Cerebellar cortex (tissue), 1 donor: ENCODE results near the gene AP4E1.
A peak's percentile ranks its signal among the peaks of the same experiment; 100 is the strongest.
"Not testable (repeated sequence)": the region's sequence is repeated elsewhere in the genome, so short reads cannot be mapped to it uniquely, and the experiment has no call there.

Experiments used
- DNase-seq: peaks from one replicate; pipeline ENCODE4 v3.0.0-alpha.2; 2015; ENCODE audit warnings: low spot score

Gene AP4E1

GRCh38 chr15:50908209-50909009 lies at the start of gene AP4E1:
AP4E1 (plus strand) TSS chr15:50908683; CDS start chr15:50908779, 96 bp downstream.
- DNase-seq: peak; percentile 89

- DNase-seq: no peak
Observed at GRCh38 chr15:50860824-50861223, 47.7 kb upstream of the AP4E1 start.

GRCh38 chr15:50862553-50862952 lies 45.9 kb upstream of the AP4E1 start:
- DNase-seq: no peak

- DNase-seq: no peak
Observed at GRCh38 chr15:50864873-50865272, 43.6 kb upstream of the AP4E1 start.

GRCh38 chr15:50865515-50866353 lies 42.7 kb upstream of the AP4E1 start:
- DNase-seq: no peak

- DNase-seq: no peak
Observed at GRCh38 chr15:50871832-50872231, 36.7 kb upstream of the AP4E1 start.

GRCh38 chr15:50872832-50873426 lies 35.6 kb upstream of the AP4E1 start:
- DNase-seq: no peak

GRCh38 chr15:50873935-50874361 lies 34.5 kb upstream of the AP4E1 start:
- DNase-seq: no peak

- not testable (repeated sequence) for DNase-seq
Observed at GRCh38 chr15:50875238-50875637, 33.2 kb upstream of the AP4E1 start.

GRCh38 chr15:50876260-50876988 lies 32.1 kb upstream of the AP4E1 start:
- no peak for DNase-seq

GRCh38 chr15:50876989-50877360 lies 31.5 kb upstream of the AP4E1 start:
- peak; percentile 83 for DNase-seq

- no peak for DNase-seq
Observed at GRCh38 chr15:50879016-50879617, 29.4 kb upstream of the AP4E1 start.

- DNase-seq: no peak
Observed at GRCh38 chr15:50880206-50880605, 28.3 kb upstream of the AP4E1 start.

GRCh38 chr15:50880651-50881114 lies 27.8 kb upstream of the AP4E1 start:
- DNase-seq: no peak

- no peak for DNase-seq
Observed at GRCh38 chr15:50881121-50882048, 27.1 kb upstream of the AP4E1 start.

GRCh38 chr15:50883903-50884302 lies 24.6 kb upstream of the AP4E1 start:
- no peak for DNase-seq

GRCh38 chr15:50884540-50884939 lies 23.9 kb upstream of the AP4E1 start:
- no peak for DNase-seq

- no peak for DNase-seq
Observed at GRCh38 chr15:50886139-50886467, 22.4 kb upstream of the AP4E1 start.

GRCh38 chr15:50886611-50887345 lies 21.7 kb upstream of the AP4E1 start:
- DNase-seq: no peak

GRCh38 chr15:50888054-50888453 lies 20.4 kb upstream of the AP4E1 start:
- DNase-seq: no peak
